GM18502 (cell line): ENCODE results near the gene NPM1.

Experiments
- ATAC-seq: cut with Tn5 transposase; IDR thresholded peaks from one replicate; pipeline ENCODE4 v1.9.1; 2021; ENCODE audit warnings: mild to moderate bottlenecking; ENCODE audit not compliant: unreplicated experiment, poor library complexity

Gene NPM1

DNA sequence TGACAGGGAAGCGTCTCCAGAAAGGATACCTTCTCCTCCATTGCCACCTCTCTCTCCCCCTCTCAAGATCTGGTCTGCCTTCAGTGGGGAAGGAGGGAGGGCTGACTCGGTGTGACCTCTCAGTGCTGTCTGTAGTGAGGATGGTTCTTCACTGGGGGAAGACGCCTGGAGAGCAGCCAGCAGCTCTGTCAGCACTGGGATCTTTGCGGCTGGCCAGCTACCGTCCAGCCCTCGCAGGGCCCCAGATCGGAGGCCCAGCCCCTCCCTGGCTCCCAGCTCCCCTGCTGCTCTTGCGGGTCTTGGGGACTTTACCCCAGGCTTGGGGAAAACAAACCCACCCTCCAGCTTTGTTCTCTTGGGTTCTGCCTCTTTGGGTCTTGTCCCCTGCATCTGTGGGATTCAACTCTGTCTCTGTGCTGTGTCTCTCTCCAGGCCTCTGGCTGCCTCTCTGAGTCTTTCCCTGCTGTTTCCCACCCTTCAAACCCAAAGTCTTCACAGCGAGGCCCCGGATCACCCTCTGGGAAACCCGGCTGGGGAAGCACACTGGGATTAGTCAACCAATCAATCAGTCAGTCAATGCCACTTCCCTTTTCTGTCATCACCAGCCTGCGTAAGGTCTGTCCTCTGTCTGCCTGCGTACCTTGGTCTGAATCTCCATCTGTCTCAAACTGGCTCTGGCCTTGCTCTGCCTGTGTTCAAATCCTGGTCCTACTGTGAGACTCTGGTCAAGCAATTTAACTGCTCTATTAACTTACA, 54.8 kb downstream of the NPM1 start:
- ATAC-seq = no peak

DNA sequence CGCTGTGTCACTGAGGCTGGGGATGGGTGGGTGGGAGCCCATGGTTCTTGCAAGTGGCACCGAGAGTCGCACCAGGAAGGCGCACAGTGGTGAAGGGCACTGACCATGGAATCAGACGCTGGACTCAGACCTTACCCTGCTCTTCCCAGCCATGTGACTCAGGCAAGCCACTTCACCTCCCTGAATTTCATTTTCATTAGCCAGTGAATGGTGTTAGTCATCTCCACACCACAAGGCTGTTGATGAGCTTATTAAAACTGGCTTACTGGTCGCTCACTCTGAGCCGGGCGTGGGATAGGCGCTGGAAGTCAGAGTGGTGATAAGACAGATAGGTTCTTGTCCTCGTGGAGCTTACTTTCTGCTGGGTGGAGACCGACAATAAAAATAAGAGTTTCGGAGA, 56.9 kb downstream of the NPM1 start:
- ATAC-seq = no peak

DNA sequence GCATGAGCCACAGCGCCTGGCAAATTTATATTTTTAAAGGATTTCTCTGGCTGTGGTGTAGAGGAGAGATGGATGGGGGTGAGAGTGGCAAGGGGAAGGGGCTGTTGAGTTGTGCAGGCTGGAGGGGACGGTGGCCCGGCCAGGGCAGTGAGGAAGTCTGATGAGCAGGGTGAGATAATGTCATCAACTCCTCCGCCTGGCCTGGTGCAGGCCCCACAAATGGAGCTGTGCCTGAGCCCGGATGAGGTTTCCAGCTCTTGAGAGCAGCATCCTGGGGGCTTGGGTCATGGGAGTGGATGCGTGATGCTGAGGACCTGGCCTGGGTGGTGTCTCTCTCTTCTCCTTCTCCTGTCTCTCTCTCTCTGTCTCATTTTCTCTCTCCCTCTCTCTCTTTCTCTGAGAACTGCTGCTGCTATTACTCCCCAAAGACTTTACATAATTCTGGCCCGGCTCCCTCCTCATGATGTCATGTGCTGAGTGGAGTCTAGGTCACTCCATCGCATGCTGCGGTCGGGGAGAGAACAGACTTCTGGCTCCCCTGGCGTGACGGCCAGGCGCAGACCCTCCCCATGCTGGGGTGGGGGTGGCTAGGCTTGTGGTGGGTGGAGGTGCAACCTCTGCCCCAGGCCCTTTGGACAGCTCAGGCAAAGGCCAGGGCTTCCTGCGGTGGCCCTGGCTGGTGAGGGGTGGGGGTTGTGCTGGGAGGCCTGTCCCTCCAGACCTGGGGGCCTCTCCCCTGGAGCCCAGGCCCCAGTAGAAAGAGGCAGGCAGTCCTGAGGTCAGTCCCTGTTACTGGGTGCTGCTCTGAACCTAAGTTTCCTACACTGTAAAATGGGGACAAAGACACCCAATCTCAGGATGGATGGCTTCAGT, 58.2 kb downstream of the NPM1 start:
- no peak for ATAC-seq

DNA sequence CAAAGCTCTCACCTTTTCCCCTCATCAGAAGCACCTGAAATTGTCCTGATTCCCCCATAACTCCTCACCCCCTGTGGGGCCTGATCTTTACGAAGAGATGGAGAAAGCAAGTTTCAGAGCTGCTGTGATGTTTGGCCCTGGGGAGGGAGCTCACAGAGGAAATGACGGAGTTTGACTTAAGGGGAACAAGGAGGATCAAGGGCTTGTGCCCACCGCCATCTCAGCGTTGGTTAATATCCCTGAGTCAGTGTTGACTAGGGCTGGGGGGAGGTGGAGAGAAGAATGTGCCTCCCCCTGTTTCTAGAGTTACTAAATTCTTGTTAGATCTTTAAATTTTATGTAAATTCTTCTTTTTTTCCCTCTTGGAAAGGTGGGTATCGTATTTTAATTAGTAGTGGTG, 59.6 kb downstream of the NPM1 start:
- ATAC-seq = no peak

DNA sequence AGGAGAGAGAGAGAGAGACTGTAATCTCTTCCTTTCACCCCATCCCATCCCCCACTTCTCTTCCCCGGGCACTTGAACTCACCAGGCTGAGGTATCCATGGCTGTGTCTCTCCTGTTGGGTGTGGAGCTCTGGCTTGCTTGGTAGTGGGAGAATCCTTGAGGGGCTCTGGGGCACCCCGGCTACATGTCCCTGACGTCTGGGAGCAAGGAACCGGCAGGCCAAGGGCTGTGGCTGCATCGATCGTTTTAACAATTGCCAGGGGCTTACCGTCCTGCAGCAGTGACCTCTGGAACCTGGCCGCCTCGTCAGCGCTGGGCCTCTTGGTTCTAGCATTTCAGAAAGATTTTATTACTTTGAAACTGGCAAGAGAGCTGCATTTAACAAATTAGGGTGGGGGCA, 61.8 kb downstream of the NPM1 start:
- ATAC-seq = no peak

DNA sequence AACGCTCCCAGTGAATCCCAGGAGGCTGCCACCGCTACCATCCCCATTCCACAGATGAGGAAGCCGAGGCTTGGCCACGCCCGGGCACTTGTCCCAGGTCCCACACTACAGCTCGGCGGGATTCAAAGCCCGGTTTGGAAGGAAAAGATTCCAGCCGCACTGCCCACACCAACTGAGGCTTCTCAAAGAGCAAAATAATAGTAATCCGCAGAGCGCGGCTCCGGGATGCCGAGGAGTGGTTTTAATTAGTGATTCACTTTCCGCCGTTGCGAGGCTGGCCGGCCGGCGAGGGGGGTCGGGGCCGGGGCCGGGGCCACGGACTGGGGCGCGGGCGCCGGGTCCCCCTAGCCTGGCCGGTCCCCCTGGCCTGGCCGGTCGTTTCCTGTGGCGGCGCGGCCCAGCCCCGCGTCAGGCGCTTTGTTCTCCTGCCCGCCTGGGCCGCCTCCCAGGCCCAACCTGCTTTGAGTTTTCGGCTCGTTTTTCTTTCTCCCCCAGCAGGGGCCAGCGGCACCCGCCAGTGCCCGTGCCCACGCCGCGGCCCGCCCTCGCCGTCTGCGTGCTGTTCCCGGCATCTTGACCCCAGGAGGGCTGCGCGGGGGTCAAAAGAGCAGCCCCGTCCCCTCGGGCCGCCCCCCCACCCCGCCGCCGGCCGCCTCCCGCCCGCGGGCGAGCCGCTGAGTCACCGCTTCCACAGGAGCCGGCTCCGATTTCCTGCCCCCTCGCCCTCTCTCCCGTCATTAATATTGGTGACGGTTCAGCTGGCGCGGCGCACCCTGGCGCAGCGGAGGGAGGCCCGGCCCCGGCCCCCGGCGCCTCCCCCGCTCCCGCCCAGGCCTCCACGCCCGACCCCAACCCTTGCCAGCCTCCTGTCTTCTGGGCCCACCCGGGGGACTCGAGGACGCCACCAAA, 63.0 kb downstream of the NPM1 start:
- no peak for ATAC-seq

DNA sequence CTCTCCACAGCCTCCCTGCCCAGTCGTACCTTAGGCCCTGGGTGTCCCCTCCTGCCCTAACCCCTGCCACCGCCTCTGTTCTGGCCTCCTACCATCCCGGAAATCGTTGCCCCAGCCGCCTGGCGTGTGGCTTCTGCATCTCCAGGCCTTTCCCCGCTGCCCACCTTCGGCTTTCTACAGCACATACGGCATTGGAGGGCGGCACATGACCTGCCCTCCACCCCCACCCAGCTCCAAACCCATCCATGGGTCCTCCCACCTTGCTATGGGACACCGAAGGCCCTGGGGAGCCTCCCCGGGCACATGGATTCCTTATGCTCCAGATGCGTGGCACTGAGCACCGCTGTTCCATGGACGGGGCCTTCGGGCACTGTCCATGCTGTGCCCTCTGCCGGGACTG, 63.8 kb downstream of the NPM1 start:
- ATAC-seq = no peak

DNA sequence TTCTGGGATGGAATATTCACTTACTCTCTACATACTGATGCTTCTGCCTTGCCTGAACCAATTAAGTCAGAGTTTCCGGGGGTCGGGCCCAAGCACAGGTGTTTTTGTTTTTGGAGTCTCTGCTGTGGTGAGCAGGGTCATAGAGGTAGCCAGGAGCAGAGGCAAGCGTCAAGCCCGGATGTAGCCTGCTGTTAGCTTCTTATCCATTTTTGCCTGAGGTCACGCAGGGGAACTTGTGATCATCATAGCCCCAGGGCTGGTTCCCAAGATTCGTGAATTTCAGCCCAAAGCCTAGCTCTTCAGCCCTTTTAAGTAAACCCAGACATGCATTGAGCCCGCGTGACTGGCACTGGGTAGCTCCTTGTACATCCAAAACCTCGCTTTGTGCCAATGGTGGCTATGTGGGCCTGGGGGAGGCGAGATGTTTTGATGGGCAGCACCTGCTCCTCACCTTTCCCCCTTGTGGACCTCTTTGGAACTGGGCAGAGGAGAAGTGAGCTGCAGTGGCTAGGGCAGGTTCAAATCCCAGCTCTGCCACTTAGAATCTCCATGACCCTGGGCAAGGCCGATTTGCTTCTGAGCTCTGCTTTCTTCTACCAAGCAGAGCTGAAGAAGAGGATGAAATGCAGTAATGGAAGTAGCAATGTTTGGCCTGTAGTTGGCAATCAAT, 65.5 kb downstream of the NPM1 start:
- no peak for ATAC-seq

DNA sequence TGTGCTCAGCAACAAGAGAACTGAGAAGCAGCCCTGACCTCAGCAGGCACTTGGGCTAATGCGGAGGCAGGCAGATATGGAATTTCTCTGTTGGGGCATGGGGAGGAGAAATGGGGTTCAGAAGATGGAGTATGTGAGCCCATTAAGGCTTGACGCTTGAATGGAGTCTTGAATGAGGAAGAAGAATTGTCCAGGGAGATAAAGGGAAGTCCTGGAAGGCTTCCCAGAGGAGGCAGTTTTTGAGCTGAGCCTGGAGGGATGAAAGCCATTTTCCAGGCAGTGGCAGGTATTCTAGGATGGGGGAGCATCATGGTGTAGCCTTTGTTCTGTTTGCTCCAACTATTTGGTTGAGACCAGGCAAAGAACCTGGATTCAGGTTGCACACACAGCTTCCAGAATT, 66.3 kb downstream of the NPM1 start:
- ATAC-seq = no peak

DNA sequence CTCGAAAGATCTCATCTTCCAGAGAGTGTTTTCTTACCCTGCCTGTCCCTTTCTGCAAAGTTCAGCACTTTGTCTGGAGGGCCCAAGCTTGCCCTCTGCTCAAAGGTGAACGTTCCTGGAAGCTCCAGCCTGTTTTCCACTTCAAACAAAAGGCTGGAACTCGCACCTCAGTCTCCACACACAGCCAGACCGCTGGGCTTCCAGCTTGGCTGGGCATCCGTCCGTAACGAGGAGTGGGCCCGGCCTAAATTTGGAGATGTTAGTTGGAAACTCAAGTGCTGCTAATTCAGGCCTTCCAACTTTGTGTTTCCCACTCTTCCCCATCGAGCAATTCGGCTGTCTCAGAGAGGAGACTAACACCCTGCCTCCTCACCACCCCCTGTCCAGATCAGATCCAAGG, 66.9 kb downstream of the NPM1 start:
- ATAC-seq = no peak

DNA sequence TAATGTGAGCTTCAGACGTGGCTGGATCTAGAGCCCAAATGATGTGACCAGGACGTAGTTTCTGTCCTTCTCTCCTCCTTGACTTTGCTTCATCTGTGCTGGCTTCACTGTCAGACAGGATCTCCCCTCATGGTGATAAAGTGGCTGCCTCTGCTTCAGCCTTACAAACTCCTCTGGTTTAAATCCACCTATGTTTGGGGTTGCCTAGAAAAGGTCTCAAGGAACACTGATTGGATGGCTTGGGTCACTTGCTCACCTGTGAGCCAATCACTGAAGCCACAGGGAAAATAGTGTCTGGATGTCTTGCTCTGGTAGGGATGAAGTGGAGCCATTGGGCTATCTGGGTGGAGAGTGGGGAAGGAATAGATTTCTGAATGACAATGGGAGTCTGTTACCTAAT, 67.9 kb downstream of the NPM1 start:
- no peak for ATAC-seq

DNA sequence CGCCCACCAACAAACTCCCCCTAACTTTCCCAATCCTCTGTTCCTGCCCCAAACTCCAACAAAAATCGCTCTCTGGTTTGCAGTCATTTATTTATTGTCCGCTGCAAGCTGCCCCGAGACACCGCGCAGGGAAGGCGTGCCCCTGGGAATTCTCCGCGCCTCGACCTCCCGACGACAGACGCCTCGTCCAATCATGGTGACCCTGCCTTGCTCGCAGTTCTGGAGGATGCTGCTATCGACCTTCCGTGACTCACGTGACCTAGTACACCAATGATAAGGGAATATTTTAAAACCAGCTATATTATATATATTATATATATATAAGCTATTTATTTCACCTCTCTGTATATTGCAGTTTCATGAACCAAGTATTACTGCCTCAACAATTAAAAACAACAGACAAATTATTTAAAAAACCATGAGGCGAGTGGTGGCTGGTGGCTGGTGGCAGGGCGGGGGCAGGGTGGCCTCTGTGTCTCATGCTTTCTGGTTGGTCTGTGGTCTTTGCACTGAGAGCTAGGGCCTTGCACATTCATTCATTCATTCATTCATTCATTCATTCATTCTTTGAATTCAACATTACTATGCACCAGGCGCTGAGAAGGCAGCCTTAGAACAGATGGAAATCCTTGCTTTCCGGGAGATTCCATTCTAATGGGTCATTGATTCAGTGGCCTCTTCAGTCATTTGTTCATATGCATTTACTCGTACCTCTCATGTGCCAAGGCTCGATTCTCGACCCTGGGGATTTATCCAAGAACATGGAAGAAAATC, 69.7 kb downstream of the NPM1 start:
- no peak for ATAC-seq

DNA sequence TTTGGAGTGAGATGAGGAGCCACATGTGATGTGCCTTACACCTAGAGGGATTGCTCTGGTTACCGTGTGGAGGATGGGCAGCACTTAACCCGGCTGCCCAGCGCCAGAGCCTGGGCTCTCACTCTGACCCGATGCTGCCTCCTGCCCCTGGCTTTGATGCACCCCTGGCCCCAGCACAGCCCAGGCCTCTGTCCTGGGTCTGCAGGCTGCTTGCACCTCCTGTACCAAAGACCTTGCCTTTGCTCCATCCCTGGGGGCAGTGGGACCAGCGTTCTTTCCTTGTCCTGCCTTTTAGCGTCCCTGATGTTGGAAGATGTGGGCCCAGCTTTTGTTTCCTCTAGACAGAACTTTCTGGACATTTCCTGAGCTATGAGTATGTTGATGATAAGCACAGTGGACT, 72.2 kb downstream of the NPM1 start:
- no peak for ATAC-seq
